Gastrocnemius medialis (tissue), 4 donors: Measurements from ENCODE around the gene TRMT1L. TPM values are rescaled to one million over a fixed set of nuclear protein-coding genes. Genes with fewer than 3 reads are reported as not detected.

Source experiments
- ATAC-seq, 2 donors: fragments of 150-250 bp; one replicate each; pipeline ENCODE4 v1.9.1; 2016
- DNase-seq, 2 donors: peaks; one replicate each; pipeline ENCODE4 v3.0.0-alpha.2; 2019
- H3K27ac ChIP-seq, 4 donors: fragments of 200-600 bp; sonication (generic); 1 replicate in 1 of 4; 2 replicates in 3 of 4; pipeline ENCODE4 v1.5.1; 2016 to 2018; ENCODE audit warnings: mild to moderate bottlenecking in 2 of 4, moderate library complexity in 1 of 4
- H3K27me3 ChIP-seq, 3 donors: fragments of 200-600 bp; sonication (generic) in 2 of 3; 1 replicate in 1 of 3; 2 replicates in 2 of 3; pipeline versions ENCODE4 v1.5.1 to v1.6.0; 2016 to 2019; ENCODE audit warnings: mild to moderate bottlenecking in 1 of 3, moderate library complexity in 1 of 3
- H3K36me3 ChIP-seq, 2 donors: fragments of 200-600 bp; sonication (generic) in 1 of 2; one replicate each; pipeline ENCODE4 v1.5.1; 2017 to 2018
- H3K4me1 ChIP-seq, 2 donors: fragments of 200-600 bp; sonication (generic) in 1 of 2; one replicate each; pipeline ENCODE4 v1.5.1; 2016 to 2017; ENCODE audit warnings: mild to moderate bottlenecking in 2 of 2
- H3K4me3 ChIP-seq, 4 donors: fragments of 200-600 bp; sonication (generic) in 3 of 4; 1 replicate in 1 of 4; 2 replicates in 3 of 4; pipeline ENCODE4 v1.5.1; 2016 to 2019; ENCODE audit warnings: mild to moderate bottlenecking in 2 of 4
- H3K9me3 ChIP-seq, 3 donors: fragments of 200-600 bp; sonication (generic) in 2 of 3; 1 replicate in 1 of 3; 2 replicates in 2 of 3; pipeline ENCODE4 v1.5.1; 2016 to 2019
- CTCF ChIP-seq, 5 experiments: fragments of 450-650 bp in 3 of 5; fragments of 200-600 bp in 2 of 5; sonication (generic) in 2 of 5; IDR thresholded peaks in 4 of 5; conservative IDR thresholded peaks in 1 of 5; 1 replicate in 4 of 5; 2 replicates in 1 of 5; pipeline ENCODE4 v1.5.1; 2016 to 2019; ENCODE audit warnings: antibody characterized with exemption in 5 of 5, mild to moderate bottlenecking in 3 of 5, moderate library complexity in 3 of 5
- POLR2A ChIP-seq, 2 donors: fragments of 450-650 bp; IDR thresholded peaks; one replicate each; pipeline ENCODE4 v1.6.1; 2017; ENCODE audit warnings: antibody characterized with exemption in 2 of 2, mild to moderate bottlenecking in 2 of 2, moderate library complexity in 2 of 2
- in situ Hi-C, 4 donors: fragments of 200-750 bp; cut with MboI; loops; one replicate each; pipeline versions ENCODE4 v1.15.0 to v1.8.0; 2017; ENCODE audit warnings: low sequenced_read_pairs in 4 of 4
- intact Hi-C: fragments of 100-400 bp; cut with DNase I; formaldehyde crosslinking; loops from one replicate; pipeline ENCODE4 v1.15.1; 2023; ENCODE audit warnings: low total_unique reads
- total RNA-seq, 4 donors: library from RNA; depleted of rRNA; stranded (reverse); fragments of >200 nt; gene quantifications; one replicate each; pipeline versions ENCODE4 v1.1.0 to v1.2.3, GENCODE V29; 2016

TRMT1L gene
- total RNA-seq, 4 donors from 2014 or later = 24.9 to 42.8 (median 30.0) TPM

DNA sequence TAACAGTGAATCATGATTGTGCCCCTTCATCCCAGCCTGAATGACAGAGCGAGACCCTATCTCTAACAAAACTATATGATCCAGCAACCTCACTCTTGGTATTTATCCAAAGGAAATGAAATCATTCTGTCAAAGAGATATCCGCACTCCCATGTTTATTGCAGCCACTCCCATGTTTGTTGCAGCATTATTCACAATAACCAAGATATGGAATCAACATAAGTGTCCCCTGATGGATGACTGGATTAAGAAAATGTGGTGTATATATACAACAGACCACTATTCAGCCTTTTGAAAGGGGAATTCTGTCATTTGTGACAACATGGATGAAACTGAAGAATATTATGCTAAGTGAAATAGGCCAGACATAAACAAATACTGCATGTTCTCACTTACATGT lies 44.4 kb downstream of the TRMT1L start:
- no peak for ATAC-seq
- Histone ChIP-seq H3K9me3 (no peaks in the 10 kb centered on the region), H3K4me1 (no peaks in the 10 kb centered on the region), H3K4me3 (no peak overlapping the region), H3K27me3 (no peaks in the 10 kb centered on the region), H3K27ac (no peak overlapping the region), H3K36me3 (no peaks in the 10 kb centered on the region)
- no peak for DNase-seq
- TF ChIP-seq POLR2A (IDR thresholded peaks at IDR 0.05) (no peak), CTCF (IDR thresholded peaks at IDR 0.05 in 4 of 5, conservative IDR thresholded peaks at IDR 0.05 in 1 of 5) (no peak)
- in situ Hi-C loops (no loop called here), intact Hi-C loops (no loop called here)

DNA sequence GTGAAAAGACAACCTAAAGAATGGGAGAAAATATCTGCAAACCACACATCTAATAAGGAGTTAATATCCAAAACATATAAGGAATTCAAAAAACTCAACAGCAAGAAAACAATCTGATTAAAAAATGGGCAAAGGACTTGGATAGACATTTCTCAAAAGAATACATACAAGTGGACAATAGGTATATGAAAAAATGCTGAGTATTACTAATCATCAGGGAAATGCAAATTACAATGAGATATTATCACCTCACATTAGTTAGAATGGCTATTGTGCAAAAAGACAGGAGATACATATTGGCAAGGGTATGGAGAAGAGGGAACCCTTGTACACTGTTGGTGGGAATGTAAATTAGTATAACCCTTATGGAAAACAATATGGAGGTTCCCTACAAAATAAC lies 44.9 kb downstream of the TRMT1L start:
- H3K27ac ChIP-seq = no peak overlapping the region
- H3K9me3 ChIP-seq = no peaks in the 10 kb centered on the region
- H3K27me3 ChIP-seq = no peaks in the 10 kb centered on the region
- no peaks in the 10 kb centered on the region for H3K4me1 ChIP-seq
- DNase-seq = no peak
- no peaks in the 10 kb centered on the region for H3K36me3 ChIP-seq
- TF ChIP-seq CTCF (IDR thresholded peaks at IDR 0.05 in 4 of 5, conservative IDR thresholded peaks at IDR 0.05 in 1 of 5) = no peak
- intact Hi-C loops = no loop called here
- H3K4me3 ChIP-seq = no peak overlapping the region
- no peak for ATAC-seq
- in situ Hi-C loops = no loop called here

GRCh38 chr1:185110145-185110544 lies 46.6 kb downstream of the TRMT1L start:
- H3K36me3 ChIP-seq = no peaks in the 10 kb centered on the region
- H3K27ac ChIP-seq = no peak overlapping the region
- no peak for DNase-seq
- no peaks in the 10 kb centered on the region for H3K9me3 ChIP-seq
- no peak for ATAC-seq
- no peaks in the 10 kb centered on the region for H3K4me1 ChIP-seq
- no peak overlapping the region for H3K4me3 ChIP-seq
- no peaks in the 10 kb centered on the region for H3K27me3 ChIP-seq
- intact Hi-C loops (no loop called here), in situ Hi-C loops (no loop called here)
- TF ChIP-seq POLR2A (IDR thresholded peaks at IDR 0.05) (no peak), CTCF (IDR thresholded peaks at IDR 0.05 in 4 of 5, conservative IDR thresholded peaks at IDR 0.05 in 1 of 5) (no peak)

GRCh38 chr1:185108321-185108720 lies 48.4 kb downstream of the TRMT1L start:
- Histone ChIP-seq H3K9me3 (no peaks in the 10 kb centered on the region), H3K27ac (no peak overlapping the region), H3K4me3 (no peak overlapping the region), H3K27me3 (no peaks in the 10 kb centered on the region), H3K36me3 (peaks cover 0 to 6% of the 10 kb centered on the region in 2 donors), H3K4me1 (no peaks in the 10 kb centered on the region)
- DNase-seq (no peak), ATAC-seq (no peak)
- TF ChIP-seq POLR2A (IDR thresholded peaks at IDR 0.05) = no peak
- no peak for TF ChIP-seq CTCF (IDR thresholded peaks at IDR 0.05 in 4 of 5, conservative IDR thresholded peaks at IDR 0.05 in 1 of 5)
- in situ Hi-C loops (no loop called here), intact Hi-C loops (no loop called here)

DNA sequence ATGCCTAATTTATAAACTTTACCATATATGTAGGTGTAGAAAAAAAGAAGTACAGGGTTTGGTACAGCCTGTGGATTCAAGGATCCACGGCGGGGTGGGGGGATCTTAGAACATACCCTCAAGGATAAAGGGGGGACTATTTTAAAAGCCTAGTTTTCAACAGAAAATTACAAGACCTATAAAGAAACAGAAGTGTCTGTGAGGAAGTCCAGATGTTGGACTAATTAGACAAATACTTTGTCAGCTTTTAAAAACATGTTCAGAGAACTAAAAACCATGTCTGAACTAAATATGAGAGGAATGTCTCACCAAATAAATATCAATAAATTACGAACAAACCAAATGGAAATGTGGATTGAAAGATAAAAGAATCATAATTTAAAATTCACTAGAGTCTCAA lies 51.6 kb downstream of the TRMT1L start:
- no peaks in the 10 kb centered on the region for H3K27me3 ChIP-seq
- ATAC-seq = no peak
- H3K27ac ChIP-seq = no peak overlapping the region
- DNase-seq = no peak
- in situ Hi-C loops = no loop called here
- intact Hi-C loops = no loop called here
- no peak overlapping the region for H3K4me3 ChIP-seq
- no peaks in the 10 kb centered on the region for H3K4me1 ChIP-seq
- H3K36me3 ChIP-seq = peaks cover 0 to 10% of the 10 kb centered on the region in 2 donors
- no peaks in the 10 kb centered on the region for H3K9me3 ChIP-seq
- TF ChIP-seq CTCF (IDR thresholded peaks at IDR 0.05 in 4 of 5, conservative IDR thresholded peaks at IDR 0.05 in 1 of 5) (no peak), POLR2A (IDR thresholded peaks at IDR 0.05) (no peak)
